ENCODE data around the gene JPH4. TPM values are rescaled to one million over a fixed set of nuclear protein-coding genes. Genes with fewer than 3 reads are reported as not detected.

JPH4 gene
- total RNA-seq, 1 experiment from 2014 or later, result 0.15 TPM

DNA sequence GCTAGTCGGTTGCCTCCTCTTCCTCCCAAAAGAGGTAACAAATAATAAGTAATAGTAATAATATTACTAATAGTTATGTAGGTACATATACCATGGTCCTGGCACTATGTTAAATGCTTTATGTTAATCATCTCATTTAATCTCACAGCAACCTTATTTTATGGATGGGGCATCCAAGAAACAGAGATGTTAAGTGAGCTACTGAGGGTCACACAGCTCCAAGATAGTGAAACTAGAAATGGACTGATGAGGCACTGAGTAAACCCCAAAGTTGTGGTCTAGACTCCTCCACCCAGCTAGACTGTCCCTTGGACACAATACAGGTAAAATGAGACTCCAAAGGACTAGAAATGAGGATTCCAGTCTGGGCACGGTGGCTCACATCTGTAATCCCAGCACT, 42.1 kb downstream of the JPH4 start:
- H3K36me3 ChIP-seq (ENCODE audit: control insufficient read depth in 1 of 2, insufficient read depth in 2 of 2, low read length in 2 of 2), result no peaks in the 10 kb centered on the region
- no peaks in the 10 kb centered on the region for H4K20me1 ChIP-seq (ENCODE audit: insufficient read depth)
- no peak overlapping the region for H2AFZ ChIP-seq (ENCODE audit: low read depth, low read length, poor library complexity, severe bottlenecking)
- no peak for ATAC-seq
- H3K4me1 ChIP-seq (ENCODE audit: control insufficient read depth in 1 of 2, insufficient read depth in 2 of 2, low read length in 2 of 2), result peaks cover 0 to 9% of the 10 kb centered on the region in 2 experiments; a peak in 2 of 4 replicates
- no peak overlapping the region for H3K4me2 ChIP-seq (ENCODE audit: low read length)
- H3K9me2 ChIP-seq (ENCODE audit: insufficient read depth), result no peaks in the 10 kb centered on the region
- no peaks in the 10 kb centered on the region for H3K9me3 ChIP-seq (ENCODE audit: control insufficient read depth in 1 of 2, insufficient read depth in 1 of 2, low read depth in 1 of 2, low read length in 2 of 2)
- intact Hi-C loops (cut with micrococcal nuclease), result no loop called here
- no peak for TF ChIP-seq ZNF274 (IDR thresholded peaks at IDR 0.05; ENCODE audit: low read depth, low read length)
- TF ChIP-seq EZH2phosphoT487 (IDR thresholded peaks at IDR 0.05; ENCODE audit: borderline replicate concordance), result no peak
- TF ChIP-seq ZFX (IDR thresholded peaks at IDR 0.05), result no peak
- TF ChIP-seq SIN3A (IDR thresholded peaks at IDR 0.05; ENCODE audit: low read depth), result no peak
- no peak for TF ChIP-seq EGR1 (IDR thresholded peaks at IDR 0.05; ENCODE audit: low read depth)
- TF ChIP-seq, protein P1, sequence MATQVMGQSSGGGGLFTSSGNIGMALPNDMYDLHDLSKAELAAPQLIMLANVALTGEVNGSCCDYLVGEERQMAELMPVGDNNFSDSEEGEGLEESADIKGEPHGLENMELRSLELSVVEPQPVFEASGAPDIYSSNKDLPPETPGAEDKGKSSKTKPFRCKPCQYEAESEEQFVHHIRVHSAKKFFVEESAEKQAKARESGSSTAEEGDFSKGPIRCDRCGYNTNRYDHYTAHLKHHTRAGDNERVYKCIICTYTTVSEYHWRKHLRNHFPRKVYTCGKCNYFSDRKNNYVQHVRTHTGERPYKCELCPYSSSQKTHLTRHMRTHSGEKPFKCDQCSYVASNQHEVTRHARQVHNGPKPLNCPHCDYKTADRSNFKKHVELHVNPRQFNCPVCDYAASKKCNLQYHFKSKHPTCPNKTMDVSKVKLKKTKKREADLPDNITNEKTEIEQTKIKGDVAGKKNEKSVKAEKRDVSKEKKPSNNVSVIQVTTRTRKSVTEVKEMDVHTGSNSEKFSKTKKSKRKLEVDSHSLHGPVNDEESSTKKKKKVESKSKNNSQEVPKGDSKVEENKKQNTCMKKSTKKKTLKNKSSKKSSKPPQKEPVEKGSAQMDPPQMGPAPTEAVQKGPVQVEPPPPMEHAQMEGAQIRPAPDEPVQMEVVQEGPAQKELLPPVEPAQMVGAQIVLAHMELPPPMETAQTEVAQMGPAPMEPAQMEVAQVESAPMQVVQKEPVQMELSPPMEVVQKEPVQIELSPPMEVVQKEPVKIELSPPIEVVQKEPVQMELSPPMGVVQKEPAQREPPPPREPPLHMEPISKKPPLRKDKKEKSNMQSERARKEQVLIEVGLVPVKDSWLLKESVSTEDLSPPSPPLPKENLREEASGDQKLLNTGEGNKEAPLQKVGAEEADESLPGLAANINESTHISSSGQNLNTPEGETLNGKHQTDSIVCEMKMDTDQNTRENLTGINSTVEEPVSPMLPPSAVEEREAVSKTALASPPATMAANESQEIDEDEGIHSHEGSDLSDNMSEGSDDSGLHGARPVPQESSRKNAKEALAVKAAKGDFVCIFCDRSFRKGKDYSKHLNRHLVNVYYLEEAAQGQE (IDR thresholded peaks at IDR 0.05; ENCODE audit: low read depth), result no peak
- TF ChIP-seq FOSL1 (IDR thresholded peaks at IDR 0.05; ENCODE audit: low read depth), result no peak
- H3K4me3 ChIP-seq (replicated peaks in 1 of 2; ENCODE audit: low read depth in 1 of 2, low read length in 2 of 2), result no peak overlapping the region
- ChIA-PET POLR2A (no interaction called here), RAD21 (ENCODE audit: low non-redundant PET in 1 of 2, low total read pairs in 2 of 2, uncharacterized antibody in 2 of 2, unreplicated experiment in 2 of 2) (interaction anchor here in 1 of 2 experiments (0.7 kb wide), 1 partner anchor 93 kb away, joined by 3 read pairs; no protein-coding TSS in a partner anchor), CTCF (interaction anchor here (1.0 kb wide), 1 partner anchor 58 kb away, joined by 3 read pairs; no protein-coding TSS in a partner anchor)
- H3K9ac ChIP-seq (ENCODE audit: low read length), result no peak overlapping the region
- H3K27me3 ChIP-seq (ENCODE audit: insufficient read depth, low read length), result no peaks in the 10 kb centered on the region
- H3K79me2 ChIP-seq (ENCODE audit: insufficient read depth, low read length), result no peaks in the 10 kb centered on the region
- no TSS peak for BruUV-seq (replicated peaks)
- DNase-seq (ENCODE audit: low read depth, low spot score), result no peak
- no peak overlapping the region for H3K27ac ChIP-seq (ENCODE audit: low read depth, low read length)
